H1 (cell line): ENCODE measurements around the gene TMBIM4. TPM values are rescaled to one million over a fixed set of nuclear protein-coding genes. Genes with fewer than 3 reads are reported as not detected.

Experiments used
- CTCF ChIA-PET: fragments of 300-600 bp; sonication (Branson Sonifier 250); formaldehyde crosslinking; loops from one replicate; lab custom pipeline; 2021; ENCODE audit not compliant: partially characterized antibody; lab: Charles Lee
- POLR2A ChIA-PET: fragments of 300-600 bp; sonication (Branson Sonifier 250); formaldehyde crosslinking; loops from one replicate; lab custom pipeline; 2021; ENCODE audit warnings: inconsistent platforms; ENCODE audit not compliant: partially characterized antibody; lab: Charles Lee
- DNase-seq, 2 experiments: peaks; one replicate each; pipeline versions ENCODE4 v3.0.0 to v3.0.0-alpha.2; 2010 to 2022; ENCODE audit warnings: low spot score in 2 of 2, low read depth in 1 of 2, mixed read lengths in 1 of 2
- FAIRE-seq: peaks from 2 replicates; lab custom pipeline; 2011; peaks lifted over from hg19 to GRCh38; lab: Jason Lieb, UNC
- H2AFZ ChIP-seq: 2 replicates; pipeline ENCODE4 v1.8.1; 2012; ENCODE audit warnings: low read length, inconsistent platforms
- H2AK5ac ChIP-seq: 2 replicates; pipeline ENCODE4 v1.6.1; 2013; ENCODE audit warnings: low read depth, low read length
- H2BK120ac ChIP-seq: replicated peaks from 2 replicates; pipeline ENCODE3; 2013; ENCODE audit warnings: low read depth, low read length, inconsistent platforms
- H2BK12ac ChIP-seq: 2 replicates; pipeline ENCODE4 v1.6.1; 2013; ENCODE audit warnings: low read depth, low read length
- H2BK15ac ChIP-seq: 2 replicates; pipeline ENCODE4 v1.6.1; 2013; ENCODE audit warnings: low read length
- H2BK20ac ChIP-seq: 2 replicates; pipeline ENCODE4 v1.6.1; 2013; ENCODE audit warnings: low read length
- H2BK5ac ChIP-seq: 2 replicates; pipeline ENCODE4 v1.6.1; 2013; ENCODE audit warnings: low read depth, low read length
- H3K14ac ChIP-seq: 2 replicates; pipeline ENCODE4 v1.6.1; 2013; ENCODE audit warnings: inconsistent platforms; ENCODE audit not compliant: insufficient read length
- H3K18ac ChIP-seq: 2 replicates; pipeline ENCODE4 v1.6.1; 2013; ENCODE audit warnings: low read length; ENCODE audit errors: extremely low read depth
- H3K23ac ChIP-seq: 2 replicates; pipeline ENCODE4 v1.6.1; 2013; ENCODE audit warnings: inconsistent platforms; ENCODE audit not compliant: insufficient read length
- H3K23me2 ChIP-seq: 2 replicates; pipeline ENCODE4 v1.6.1; 2013; ENCODE audit warnings: low read depth, low read length
- H3K27ac ChIP-seq: 2 replicates; pipeline ENCODE4 v1.6.1; 2011; ENCODE audit warnings: low read depth, low read length, inconsistent platforms
- H3K27me3 ChIP-seq, 4 experiments: replicated peaks in 1 of 4; 1 replicate in 1 of 4; 2 replicates in 3 of 4; pipeline versions ENCODE4 v1.6.1 to v1.8.1; 2011 to 2013; ENCODE audit warnings: low read length in 3 of 4, mild to moderate bottlenecking in 3 of 4, inconsistent platforms in 2 of 4, mixed read lengths in 2 of 4, moderate library complexity in 1 of 4; ENCODE audit not compliant: control insufficient read depth in 3 of 4, insufficient read depth in 3 of 4; ENCODE audit errors: extremely low read depth in 1 of 4
- H3K36me3 ChIP-seq, 4 experiments: 2 replicates each; pipeline versions ENCODE4 v1.6.1 to v1.8.1; 2011 to 2013; ENCODE audit warnings: mild to moderate bottlenecking in 4 of 4, low read length in 3 of 4, moderate library complexity in 2 of 4, control low read depth in 1 of 4, inconsistent platforms in 1 of 4; ENCODE audit not compliant: insufficient read depth in 4 of 4, control insufficient read depth in 2 of 4
- H3K4ac ChIP-seq: replicated peaks from 2 replicates; pipeline ENCODE3; 2013; ENCODE audit warnings: low read length, low read depth, mixed read lengths, inconsistent platforms; ENCODE audit not compliant: insufficient read length
- H3K4me1 ChIP-seq, 4 experiments: replicated peaks in 1 of 4; 1 replicate in 1 of 4; 2 replicates in 3 of 4; pipeline versions ENCODE4 v1.6.1 to v1.8.1; 2011 to 2013; ENCODE audit warnings: low read length in 3 of 4, inconsistent platforms in 2 of 4, mixed read lengths in 1 of 4; ENCODE audit not compliant: insufficient read depth in 4 of 4, control insufficient read depth in 3 of 4
- H3K4me2 ChIP-seq, 2 experiments: 2 replicates each; pipeline versions ENCODE4 v1.6.1 to v1.8.1; 2011 to 2013; ENCODE audit warnings: low read depth in 2 of 2, low read length in 2 of 2, control low read depth in 1 of 2, inconsistent platforms in 1 of 2, mild to moderate bottlenecking in 1 of 2; ENCODE audit not compliant: insufficient read depth in 1 of 2
- H3K4me3 ChIP-seq, 4 experiments: fragments of 200-600, 300-600 bp in 1 of 4; sonication (generic), shearing (Covaris generic), sonication (Bioruptor Twin) in 1 of 4; 2 replicates each; pipeline versions ENCODE4 v1.5.1 to v1.8.1; 2011 to 2016; ENCODE audit warnings: low read length in 4 of 4, low read depth in 3 of 4, control low read depth in 2 of 4, inconsistent platforms in 2 of 4, mild to moderate bottlenecking in 2 of 4, mixed read lengths in 1 of 4, moderate library complexity in 1 of 4; ENCODE audit not compliant: insufficient read depth in 2 of 4; ENCODE audit errors: extremely low read depth in 1 of 4
- H3K56ac ChIP-seq: replicated peaks from 2 replicates; pipeline ENCODE3; 2013; ENCODE audit warnings: low read depth, mild to moderate bottlenecking, mixed read lengths, low read length, inconsistent platforms; ENCODE audit not compliant: insufficient read length
- H3K79me1 ChIP-seq: 2 replicates; pipeline ENCODE4 v1.6.1; 2013; ENCODE audit warnings: low read depth, low read length, control low read depth
- H3K79me2 ChIP-seq, 2 experiments: 2 replicates each; pipeline versions ENCODE4 v1.6.1 to v1.8.1; 2012 to 2013; ENCODE audit warnings: low read length in 2 of 2, mild to moderate bottlenecking in 2 of 2, inconsistent platforms in 1 of 2; ENCODE audit not compliant: insufficient read depth in 2 of 2, control insufficient read depth in 1 of 2
- H3K9ac ChIP-seq, 4 experiments: replicated peaks in 1 of 4; 1 replicate in 1 of 4; 2 replicates in 3 of 4; pipeline versions ENCODE4 v1.6.1 to v1.8.1; 2011 to 2013; ENCODE audit warnings: low read depth in 3 of 4, low read length in 3 of 4, control low read depth in 2 of 4, mild to moderate bottlenecking in 2 of 4, moderate library complexity in 2 of 4, inconsistent platforms in 1 of 4; ENCODE audit errors: extremely low read depth in 1 of 4
- H3K9me3 ChIP-seq, 2 experiments: 2 replicates each; pipeline versions ENCODE4 v1.6.1 to v1.8.1; 2012 to 2013; ENCODE audit warnings: mild to moderate bottlenecking in 2 of 2, moderate library complexity in 2 of 2, control low read depth in 1 of 2, inconsistent platforms in 1 of 2, low read depth in 1 of 2, low read length in 1 of 2, mixed read lengths in 1 of 2; ENCODE audit not compliant: insufficient read depth in 2 of 2
- H4K20me1 ChIP-seq, 2 experiments: replicated peaks in 1 of 2; 2 replicates each; pipeline versions ENCODE3 to v1.8.1; 2011 to 2013; ENCODE audit warnings: inconsistent platforms in 2 of 2, low read length in 2 of 2, mild to moderate bottlenecking in 1 of 2; ENCODE audit not compliant: insufficient read depth in 2 of 2, control insufficient read depth in 1 of 2
- H4K5ac ChIP-seq: 2 replicates; pipeline ENCODE4 v1.6.1; 2013; ENCODE audit warnings: low read length, low read depth, mixed read lengths, inconsistent platforms; ENCODE audit not compliant: insufficient read length
- H4K8ac ChIP-seq: 2 replicates; pipeline ENCODE4 v1.8.0; 2013; ENCODE audit warnings: mild to moderate bottlenecking, moderate library complexity, low read length, inconsistent platforms; ENCODE audit not compliant: insufficient read depth; ENCODE audit errors: extremely low read depth
- H4K91ac ChIP-seq: replicated peaks from 2 replicates; pipeline ENCODE3; 2013; ENCODE audit warnings: low read length, mixed read lengths, inconsistent platforms; ENCODE audit not compliant: insufficient read length
- ASH2L ChIP-seq: fragments of 200-600, 300-600 bp; sonication (generic); IDR thresholded peaks from one replicate; pipeline ENCODE4 v1.7.1; 2017; ENCODE audit warnings: low read length
- BACH1 ChIP-seq: IDR thresholded peaks from 2 replicates; pipeline ENCODE4 v1.6.1; 2012; ENCODE audit warnings: low read length, improper control_type of control experiment
- BCL11A ChIP-seq, 2 experiments: IDR thresholded peaks; one replicate each; pipeline ENCODE4 v1.6.1; 2011; ENCODE audit warnings: low read depth in 2 of 2, low read length in 2 of 2, mild to moderate bottlenecking in 2 of 2
- CHD1 ChIP-seq: IDR thresholded peaks from 2 replicates; pipeline ENCODE4 v1.6.1; 2012; ENCODE audit warnings: low read depth, low read length, improper control_type of control experiment
- EP300 ChIP-seq, 2 experiments: IDR thresholded peaks; 1 replicate in 1 of 2; 2 replicates in 1 of 2; pipeline ENCODE4 v1.6.1; 2011 to 2012; ENCODE audit warnings: low read depth in 2 of 2, low read length in 2 of 2, mild to moderate bottlenecking in 2 of 2, borderline replicate concordance in 1 of 2, inconsistent platforms in 1 of 2, moderate library complexity in 1 of 2
- FOSL1 ChIP-seq: IDR thresholded peaks from 2 replicates; pipeline ENCODE4 v1.6.1; 2011; ENCODE audit warnings: mild to moderate bottlenecking, low read depth, low read length, moderate library complexity; ENCODE audit not compliant: insufficient read depth
- GTF2F1 ChIP-seq: IDR thresholded peaks from 2 replicates; pipeline ENCODE4 v1.6.1; 2012; ENCODE audit warnings: low read depth, low read length, improper control_type of control experiment, borderline replicate concordance
- JUND ChIP-seq: IDR thresholded peaks from 2 replicates; pipeline ENCODE4 v1.6.1; 2011; ENCODE audit warnings: mild to moderate bottlenecking, improper control_type of control experiment, low read length
- POU5F1 ChIP-seq: IDR thresholded peaks from 2 replicates; pipeline ENCODE4 v1.6.1; 2011; ENCODE audit warnings: low read depth, mild to moderate bottlenecking, low read length, moderate library complexity
- RAD21 ChIP-seq, 2 experiments: IDR thresholded peaks in 1 of 2; conservative IDR thresholded peaks in 1 of 2; 2 replicates each; pipeline ENCODE4 v1.6.1; 2011; ENCODE audit warnings: low read depth in 2 of 2, low read length in 2 of 2, improper control_type of control experiment in 1 of 2, inconsistent platforms in 1 of 2, mild to moderate bottlenecking in 1 of 2, moderate library complexity in 1 of 2
- RNF2 ChIP-seq: fragments of 200-900, 300-1000 bp; sonication (generic); IDR thresholded peaks from 2 replicates; pipeline ENCODE4 v1.7.1; 2016; ENCODE audit warnings: borderline replicate concordance, low read depth, mild to moderate bottlenecking, antibody characterized with exemption, low read length; ENCODE audit not compliant: poor library complexity, severe bottlenecking; ENCODE audit errors: missing control alignments
- SIX5 ChIP-seq: IDR thresholded peaks from 2 replicates; pipeline ENCODE4 v1.6.1; 2011; ENCODE audit warnings: mild to moderate bottlenecking, low read depth, low read length
- SP1 ChIP-seq: IDR thresholded peaks from 2 replicates; pipeline ENCODE4 v1.6.1; 2011; ENCODE audit warnings: low read depth, low read length
- TAF1 ChIP-seq: IDR thresholded peaks from 2 replicates; pipeline ENCODE4 v1.6.1; 2011; ENCODE audit warnings: mild to moderate bottlenecking, low read depth, low read length
- TBP ChIP-seq: IDR thresholded peaks from 2 replicates; pipeline ENCODE4 v1.6.1; 2011; ENCODE audit warnings: low read depth, low read length, improper control_type of control experiment
- TEAD4 ChIP-seq: IDR thresholded peaks from 2 replicates; pipeline ENCODE4 v1.6.1; 2012; ENCODE audit warnings: low read depth, low read length, inconsistent platforms, mixed read lengths
- polyA plus RNA-seq, 7 experiments: library from polyadenylated mRNA; depleted of rRNA in 3 of 7; stranded (reverse) in 5 of 7; unstranded in 2 of 7; fragments of >200 nt in 5 of 7; fragments of 200-250 nt in 2 of 7; gene quantifications; 1 replicate in 5 of 7; 2 replicates in 1 of 7; 4 replicates in 1 of 7; pipeline versions ENCODE4 v1.2.1 to v1.2.3, GENCODE V29; 2011 to 2013; ENCODE audit warnings: missing spikeins in 2 of 7, mixed read lengths in 2 of 7
- total RNA-seq: library from RNA; stranded (reverse); fragmentation: NEBNext Ultra II Directional; extraction: Animal tissue kit (Norgen Biotek cat#: 25700); gene quantifications from 2 replicates; pipeline ENCODE4 v1.2.1, GENCODE V29; 2021

The TMBIM4 gene
- total and polyA plus RNA-seq, 2 of the 8 experiments (the other 6 are each of a cell fraction or from before 2014, with no cell fraction given): 12.8 to 46.6 TPM

- H3K4ac ChIP-seq: no peak overlapping the region
- DNase-seq (no peak), FAIRE-seq (no peak)
- no peak overlapping the region for H2BK15ac ChIP-seq
- H2AK5ac ChIP-seq: no peak overlapping the region
- H2BK12ac ChIP-seq: no peak overlapping the region
- no peaks in the 10 kb centered on the region for H3K27me3 ChIP-seq
- no peak overlapping the region for H3K14ac ChIP-seq
- H4K20me1 ChIP-seq: no peaks in the 10 kb centered on the region
- H3K4me2 ChIP-seq: no peak overlapping the region
- H3K79me2 ChIP-seq: peaks cover 0 to under 1% of the 10 kb centered on the region in 2 experiments; a peak in 1 of 4 replicates
- H3K27ac ChIP-seq: no peak overlapping the region
- H2BK5ac ChIP-seq: no peak overlapping the region
- H3K18ac ChIP-seq: no peak overlapping the region
- ChIA-PET POLR2A (interaction anchor here (0.8 to 4.3 kb wide), 3 partner anchors 10 to 29 kb away, joined by 3 to 18 read pairs (median 4); partner anchors contain the start of genes LLPH and TMBIM4), CTCF (interaction anchor here (1.0 to 1.9 kb wide), 6 partner anchors 9 to 396 kb away, joined by 3 to 9 read pairs (median 4); partner anchors contain the start of gene TMBIM4)
- no peak overlapping the region for H3K56ac ChIP-seq
- H3K4me1 ChIP-seq: no peaks in the 10 kb centered on the region
- no peak overlapping the region for H3K23ac ChIP-seq
- H4K91ac ChIP-seq: no peak overlapping the region
- H3K36me3 ChIP-seq: no peaks in the 10 kb centered on the region; a peak in 2 of 8 replicates
- peaks cover 0 to 5% of the 10 kb centered on the region in 2 experiments; a peak in 1 of 4 replicates for H3K9me3 ChIP-seq
- H2AFZ ChIP-seq: no peak overlapping the region
- H4K8ac ChIP-seq: no peak overlapping the region
- H3K4me3 ChIP-seq: no peak overlapping the region
- no peak overlapping the region for H4K5ac ChIP-seq
- no peak overlapping the region for H2BK120ac ChIP-seq
- no peaks in the 10 kb centered on the region for H3K79me1 ChIP-seq
- no peaks in the 10 kb centered on the region for H3K23me2 ChIP-seq
- H3K9ac ChIP-seq: no peak overlapping the region
- H2BK20ac ChIP-seq: no peak overlapping the region
- TF ChIP-seq JUND (no peak), EP300 (IDR thresholded peaks at IDR 0.05; ENCODE audit: borderline replicate concordance in 1 of 2, low read depth in 2 of 2, low read length in 2 of 2) (no peak), BCL11A (IDR thresholded peaks at IDR 0.05; ENCODE audit: low read depth in 2 of 2, low read length in 2 of 2) (no peak), TAF1 (no peak), TBP (no peak), GTF2F1 (no peak), SP1 (no peak), CHD1 (no peak), TEAD4 (no peak), FOSL1 (no peak), ASH2L (no peak), BACH1 (no peak), RAD21 (IDR thresholded peaks at IDR 0.05 in 1 of 2, conservative IDR thresholded peaks at IDR 0.05 in 1 of 2; ENCODE audit: low read depth in 2 of 2, low read length in 2 of 2) (no peak), POU5F1 (no peak), RNF2 (no peak), SIX5 (no peak)
These were observed 10.7 kb downstream of the TMBIM4 start for GRCh38 chr12:66159123-66159522.
